Mucosa of gallbladder (tissue), 1 donor: ENCODE results near the gene ATG13. TPM values are rescaled to one million over a fixed set of nuclear protein-coding genes. Genes with fewer than 3 reads are reported as not detected.
"Not testable (repeated sequence)": the region's sequence is repeated elsewhere in the genome, so short reads cannot be mapped to it uniquely, and the experiment has no call there.

ENCODE experiments used
- DNase-seq: peaks from one replicate; pipeline ENCODE4 v3.0.0-alpha.2; 2020; ENCODE audit warnings: low spot score
- total RNA-seq: library from RNA; stranded (reverse); gene quantifications from one replicate; pipeline ENCODE4 v1.2.1, GENCODE V29; 2021
- donor health status: DM: no; HTN: no; CAD: no.

The ATG13 gene
- total RNA-seq, 1 donor from 2014 or later: 91.0 TPM

DNA sequence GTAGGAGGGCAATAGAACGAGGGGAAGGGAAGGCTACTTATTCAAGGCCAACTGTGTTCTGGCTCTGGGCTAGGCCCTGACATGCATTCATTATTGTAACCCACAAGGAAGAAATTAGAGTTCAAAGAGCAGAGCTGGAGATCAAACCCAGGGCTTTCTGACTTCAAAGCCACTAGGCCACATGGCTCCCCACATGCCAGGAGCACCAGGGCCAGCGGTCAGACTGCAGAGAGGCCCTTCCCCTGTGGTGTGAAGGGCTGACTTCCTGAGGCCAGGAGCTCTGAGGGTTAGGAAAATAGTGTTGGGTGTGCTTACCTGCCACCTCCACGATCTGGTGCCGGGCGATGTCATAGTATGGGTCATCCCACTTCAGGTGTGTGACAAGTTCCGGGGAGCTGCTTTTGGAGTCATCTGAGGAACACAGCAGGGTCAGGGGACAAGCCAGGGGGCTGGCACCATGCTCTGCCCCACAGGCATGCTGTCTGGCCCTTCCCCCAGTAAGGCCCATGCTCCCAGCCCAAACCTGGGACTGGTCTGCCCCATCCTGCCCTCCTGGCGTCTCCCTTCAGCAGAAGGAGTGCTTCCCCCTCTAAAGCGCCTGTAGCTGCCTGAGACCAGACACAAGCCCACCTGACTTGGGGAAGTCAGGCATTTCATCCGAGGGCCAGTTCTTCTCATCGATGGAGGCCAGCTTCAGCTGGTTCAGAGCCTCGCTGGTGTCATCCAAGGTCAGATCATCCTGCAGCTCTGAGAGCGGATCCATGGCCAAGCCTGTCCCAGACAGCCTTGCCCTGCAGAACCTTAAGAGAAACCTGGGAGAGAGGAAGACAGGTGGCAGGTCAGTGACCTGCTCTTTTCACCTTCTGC is 78.2 kb downstream of the ATG13 start:
- no peak for DNase-seq

DNA sequence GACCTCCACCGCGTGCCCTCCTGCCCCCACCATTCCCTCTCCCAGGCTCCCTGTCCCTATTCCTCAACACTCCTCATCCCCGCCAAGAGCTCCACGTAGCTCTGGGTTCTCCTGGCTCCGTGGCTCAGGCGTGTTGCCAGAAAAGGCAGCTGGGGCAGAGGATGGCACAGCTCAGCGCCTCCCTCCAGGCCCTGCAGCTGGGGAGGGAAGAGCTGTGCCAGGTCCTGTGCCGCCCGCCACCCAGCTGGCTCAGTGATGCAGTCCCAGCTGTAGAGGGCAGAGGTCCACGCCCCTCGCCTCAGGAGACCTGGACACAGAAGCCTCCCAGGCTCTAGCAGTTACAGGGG is 78.8 kb downstream of the ATG13 start:
- DNase-seq: peak; percentile 40

DNA sequence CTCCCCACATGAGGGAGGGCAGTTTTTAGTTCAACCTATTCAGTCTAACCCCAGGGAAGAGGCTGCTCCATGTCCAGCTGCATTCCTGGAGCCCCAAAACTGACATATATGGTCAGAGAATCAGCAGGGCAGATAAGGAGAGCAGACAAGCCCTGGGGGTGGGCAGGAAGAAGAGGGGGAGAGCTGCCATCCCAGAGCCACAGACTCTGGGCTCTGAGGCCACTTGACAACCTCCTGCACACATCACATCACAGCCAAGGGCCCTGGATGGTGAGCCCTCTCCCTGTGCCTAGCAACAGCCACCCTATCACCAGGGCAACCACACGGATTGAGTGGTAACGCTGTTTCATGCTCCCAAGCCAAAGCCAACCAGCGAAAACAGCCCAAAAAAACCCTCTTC is 80.0 kb downstream of the ATG13 start:
- no peak for DNase-seq

DNA sequence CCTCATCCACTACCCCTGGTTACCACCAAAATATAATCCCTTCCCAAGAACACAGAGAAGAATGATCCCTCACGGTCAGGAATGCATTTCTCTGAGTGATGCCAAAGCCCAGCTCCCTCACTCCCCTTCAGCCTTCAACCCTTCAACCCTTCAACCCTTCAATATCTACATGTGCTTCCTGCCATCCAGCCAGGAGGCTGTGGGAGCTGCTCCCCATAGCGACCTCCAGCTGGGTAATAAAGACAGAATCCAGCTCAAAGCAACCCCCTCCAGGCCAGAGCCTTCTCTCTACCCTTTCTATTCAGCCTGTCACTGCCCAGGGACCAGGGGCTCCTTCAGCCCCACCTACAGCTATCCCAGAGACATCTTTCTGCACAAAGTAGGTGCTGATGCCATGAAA is 80.4 kb downstream of the ATG13 start:
- DNase-seq: no peak

DNA sequence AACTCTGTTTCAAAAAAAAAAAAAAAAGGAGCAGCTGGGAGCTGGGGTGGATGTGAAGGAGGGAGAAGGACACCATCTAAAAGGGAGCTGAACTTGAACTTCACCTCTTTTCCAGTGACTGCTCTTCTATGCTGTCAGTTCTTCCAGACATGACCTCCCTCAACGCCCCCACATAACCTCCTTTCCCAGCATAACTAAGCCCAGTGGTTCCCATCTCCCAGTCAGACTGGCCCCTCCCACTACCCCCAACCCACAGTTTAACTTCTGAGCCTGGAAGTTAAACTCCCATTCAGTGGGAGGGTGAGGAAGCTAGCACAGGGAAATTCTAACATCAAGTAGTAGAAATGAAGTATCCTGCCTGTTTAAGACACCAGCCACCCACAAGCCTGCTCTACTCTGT is 81.2 kb downstream of the ATG13 start:
- DNase-seq: no peak

DNA sequence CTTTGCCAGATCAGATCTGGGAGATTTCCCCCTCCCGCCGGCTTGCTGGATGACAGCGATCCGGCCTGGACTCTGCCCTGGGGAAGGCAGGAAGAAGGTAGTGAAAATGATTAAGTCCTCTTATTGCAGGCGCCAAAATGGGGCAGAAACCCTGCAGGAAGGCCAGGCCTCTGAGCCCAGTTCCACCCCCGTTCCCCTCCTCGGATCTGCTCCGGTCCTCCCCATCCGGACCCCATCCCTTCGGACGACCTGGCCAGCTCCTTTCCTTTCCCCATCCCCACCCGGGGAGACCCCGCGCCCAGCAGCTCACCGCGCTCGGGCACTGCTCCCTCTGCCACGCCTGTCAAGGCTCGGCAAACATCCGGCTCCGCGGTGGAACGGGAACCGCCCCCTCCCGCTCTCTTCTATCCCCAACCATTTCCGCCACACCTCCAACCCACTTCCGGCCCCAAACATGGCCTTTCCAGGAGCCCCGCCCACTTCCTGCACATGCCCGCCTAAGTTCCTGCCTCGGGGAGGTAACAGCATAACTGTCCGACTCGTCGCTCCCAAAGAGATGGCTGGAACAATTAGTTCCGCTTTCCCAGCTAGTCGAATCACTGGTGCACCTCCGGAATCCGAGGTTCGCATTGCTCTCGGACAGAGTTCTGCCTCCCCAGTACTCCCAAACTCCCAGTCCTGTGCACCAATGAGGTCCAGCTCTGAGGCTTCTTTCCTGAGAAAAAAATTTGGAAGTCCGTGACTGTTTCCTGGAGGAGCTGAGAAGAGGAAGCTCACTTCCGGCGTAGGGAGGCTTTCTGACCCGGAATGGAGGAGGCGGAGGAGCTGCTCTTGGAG is 83.1 kb downstream of the ATG13 start, which contains the start of the genes ARHGAP1 and ZNF408:
Gene ARHGAP1, minus strand, starts transcription at position 379 of the 837 bp plus-strand sequence. CDS start 4,512 bp downstream, outside the sequence.
Gene ZNF408, plus strand, starts transcription at position 791 of the 837 bp plus-strand sequence. Its CDS starts 17 bp downstream, at position 808.
- DNase-seq: peak; percentile 99

DNA sequence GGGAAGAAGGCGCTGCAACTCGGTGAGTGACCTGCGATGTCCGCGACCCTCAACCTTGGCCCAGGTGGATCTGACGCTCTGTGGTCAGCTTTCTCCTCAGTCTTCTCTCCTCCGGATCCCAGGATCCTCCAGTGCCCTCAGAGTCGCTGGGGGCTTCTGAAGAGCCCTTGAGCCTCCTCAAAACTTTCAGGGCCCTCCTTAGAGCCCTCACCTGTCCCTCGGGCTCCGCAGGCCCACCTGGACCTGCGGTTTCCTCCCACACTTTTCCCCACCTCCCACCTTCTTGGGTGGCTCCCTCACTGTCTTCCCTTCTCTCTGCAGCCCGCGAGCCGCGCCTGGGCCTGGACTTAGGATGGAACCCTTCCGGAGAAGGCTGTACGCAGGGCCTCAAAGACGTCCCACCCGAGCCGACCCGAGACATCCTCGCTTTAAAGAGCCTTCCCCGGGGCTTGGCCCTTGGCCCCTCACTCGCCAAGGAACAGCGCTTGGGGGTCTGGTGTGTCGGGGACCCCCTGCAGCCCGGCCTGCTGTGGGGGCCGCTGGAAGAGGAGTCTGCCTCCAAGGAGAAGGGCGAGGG is 83.8 kb downstream of the ATG13 start:
- no peak for DNase-seq

DNA sequence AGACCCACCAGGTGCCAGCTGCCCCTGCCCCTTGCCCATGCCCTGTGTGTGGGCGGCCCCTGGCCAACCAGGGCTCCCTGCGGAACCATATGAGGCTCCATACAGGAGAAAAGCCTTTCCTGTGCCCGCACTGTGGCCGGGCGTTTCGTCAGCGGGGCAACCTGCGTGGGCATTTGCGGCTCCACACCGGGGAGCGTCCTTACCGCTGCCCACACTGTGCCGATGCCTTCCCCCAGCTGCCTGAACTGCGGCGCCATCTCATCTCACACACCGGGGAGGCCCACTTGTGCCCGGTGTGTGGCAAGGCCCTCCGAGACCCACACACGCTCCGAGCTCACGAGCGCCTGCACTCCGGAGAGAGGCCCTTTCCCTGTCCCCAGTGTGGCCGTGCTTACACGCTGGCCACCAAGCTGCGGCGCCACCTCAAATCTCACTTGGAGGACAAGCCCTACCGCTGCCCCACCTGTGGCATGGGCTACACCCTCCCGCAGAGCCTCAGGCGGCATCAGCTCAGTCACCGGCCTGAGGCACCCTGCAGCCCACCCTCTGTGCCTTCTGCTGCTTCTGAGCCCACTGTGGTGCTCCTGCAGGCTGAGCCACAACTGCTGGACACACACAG is 87.8 kb downstream of the ATG13 start:
- no peak for DNase-seq

DNA sequence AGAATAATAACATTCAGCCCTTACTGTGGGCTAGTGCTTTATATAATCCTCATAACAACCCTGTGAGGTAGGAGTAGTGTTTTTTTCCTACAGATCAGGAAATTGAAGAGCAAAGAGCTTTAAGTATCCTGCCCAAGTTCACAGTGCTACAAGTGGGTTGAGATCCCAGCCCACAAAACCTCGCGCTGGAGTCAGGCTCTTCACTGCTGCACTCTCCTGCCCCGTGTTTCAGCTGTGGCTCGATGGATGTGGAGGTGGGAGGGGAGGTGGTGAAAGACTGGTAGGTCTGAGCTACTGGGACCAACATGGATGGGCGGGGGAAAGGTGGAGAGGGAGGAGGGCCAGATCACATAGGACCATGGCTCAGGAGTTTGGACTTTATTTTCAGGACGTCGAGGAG is 89.5 kb downstream of the ATG13 start:
- no peak for DNase-seq

DNA sequence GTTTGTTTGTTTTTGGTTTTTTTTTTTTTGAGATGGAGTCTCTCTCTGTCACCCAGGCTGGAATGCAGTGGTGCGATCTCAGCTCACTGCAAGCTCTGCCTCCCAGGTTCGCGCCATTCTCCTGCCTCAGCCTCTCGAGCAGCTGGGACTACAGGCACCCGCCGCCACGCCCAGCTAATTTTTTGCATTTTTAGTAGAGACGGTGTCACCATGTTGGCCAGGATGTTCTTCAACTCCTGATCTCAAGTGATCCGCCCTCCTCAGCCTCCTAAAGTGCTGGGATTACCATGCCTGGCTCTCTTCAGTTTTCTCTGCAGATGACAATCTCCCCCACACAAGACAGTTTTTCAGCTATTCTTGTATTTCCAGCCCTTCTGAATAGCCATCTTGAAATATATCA is 92.0 kb downstream of the ATG13 start:
- not testable (repeated sequence) for DNase-seq

DNA sequence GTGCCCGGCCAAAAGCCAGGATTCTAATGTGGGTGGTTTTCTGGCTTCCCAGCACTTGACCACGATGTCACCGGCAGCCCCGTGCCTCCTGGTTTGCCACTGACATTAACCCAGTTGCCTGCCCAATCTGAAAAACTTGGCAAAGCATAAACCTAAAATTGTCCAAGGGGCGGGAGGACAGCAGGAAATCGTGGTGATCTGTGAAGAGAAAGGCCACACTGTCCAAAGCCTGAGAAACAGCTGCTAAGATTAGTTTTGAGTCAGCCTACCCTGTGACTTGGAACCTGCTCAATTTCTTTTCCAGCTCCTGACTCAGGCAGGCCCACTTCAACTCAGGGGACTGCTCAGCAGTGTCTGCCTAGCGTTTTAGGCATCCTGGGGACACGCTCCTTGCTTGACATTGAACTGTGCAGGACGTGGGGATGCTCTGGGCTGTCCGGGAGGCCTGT is 93.5 kb downstream of the ATG13 start:
- peak; percentile 58 for DNase-seq

DNA sequence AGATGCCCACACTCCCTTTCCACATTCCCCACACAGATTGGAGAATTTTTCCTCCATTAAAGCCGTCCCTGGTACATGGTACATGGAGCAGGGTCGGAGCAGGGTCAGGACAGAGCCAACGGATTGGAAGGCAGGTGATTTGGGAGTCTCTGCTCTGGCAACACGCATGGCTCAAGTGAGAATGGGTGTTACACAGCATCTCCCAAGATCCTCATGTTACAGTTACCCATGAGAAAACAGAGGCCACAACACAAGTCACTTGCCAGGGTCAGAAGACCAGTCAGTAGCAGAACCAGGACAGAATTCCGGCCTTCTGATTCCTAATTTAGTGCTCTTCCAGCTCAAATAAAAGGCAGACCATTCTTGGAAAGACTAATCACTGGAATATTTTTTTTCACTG is 94.0 kb downstream of the ATG13 start:
- DNase-seq: no peak

DNA sequence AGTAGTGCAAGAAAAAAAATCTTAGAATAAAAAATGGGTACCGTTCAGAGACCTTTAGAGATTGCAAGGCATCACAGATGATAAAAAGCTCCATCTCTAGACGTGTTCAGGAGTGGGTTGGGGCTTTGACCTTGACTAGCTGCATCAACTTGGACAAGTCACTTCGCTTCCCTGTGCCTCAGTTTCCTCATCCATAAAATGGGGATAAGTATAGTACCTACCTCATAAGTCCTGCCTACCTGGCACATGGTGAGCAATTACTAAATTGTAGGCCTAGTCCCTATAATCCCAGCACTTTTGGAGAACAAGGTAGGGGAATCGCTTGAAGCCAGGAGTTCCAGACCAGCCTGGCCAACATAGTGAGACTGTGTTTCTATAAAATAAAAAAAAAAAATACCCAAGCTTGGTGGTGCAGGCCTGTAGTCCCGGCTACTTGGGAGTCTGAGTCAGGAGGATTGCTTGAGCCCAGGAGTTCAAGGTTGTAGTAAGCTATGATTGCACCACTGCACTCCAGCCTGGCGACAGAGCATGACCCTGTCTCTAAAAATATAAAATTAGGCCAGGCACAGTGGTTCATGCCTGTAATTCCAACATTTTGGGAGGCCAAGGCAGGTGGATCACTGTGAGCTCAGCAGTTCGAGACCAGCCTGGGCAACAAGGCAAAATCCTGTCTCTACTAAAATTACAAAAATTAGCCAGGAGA is 95.7 kb downstream of the ATG13 start:
- DNase-seq: no peak

DNA sequence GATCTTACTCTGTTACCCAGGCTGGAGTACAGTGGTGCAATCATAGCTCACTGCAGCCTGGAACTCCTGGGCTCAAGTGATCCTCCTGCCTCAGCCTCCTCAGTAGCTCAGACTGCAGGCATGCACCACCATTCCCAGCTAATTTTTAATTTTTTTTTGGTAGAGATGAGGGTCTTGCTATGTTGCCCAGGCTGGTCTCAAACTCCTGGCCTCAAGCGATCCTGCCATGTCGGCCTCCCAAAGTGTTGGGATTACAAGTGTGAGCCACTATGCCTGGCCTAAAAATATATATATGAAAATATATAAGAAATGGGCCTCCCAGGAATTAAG is 100.4 kb downstream of the ATG13 start:
- not testable (repeated sequence) for DNase-seq

DNA sequence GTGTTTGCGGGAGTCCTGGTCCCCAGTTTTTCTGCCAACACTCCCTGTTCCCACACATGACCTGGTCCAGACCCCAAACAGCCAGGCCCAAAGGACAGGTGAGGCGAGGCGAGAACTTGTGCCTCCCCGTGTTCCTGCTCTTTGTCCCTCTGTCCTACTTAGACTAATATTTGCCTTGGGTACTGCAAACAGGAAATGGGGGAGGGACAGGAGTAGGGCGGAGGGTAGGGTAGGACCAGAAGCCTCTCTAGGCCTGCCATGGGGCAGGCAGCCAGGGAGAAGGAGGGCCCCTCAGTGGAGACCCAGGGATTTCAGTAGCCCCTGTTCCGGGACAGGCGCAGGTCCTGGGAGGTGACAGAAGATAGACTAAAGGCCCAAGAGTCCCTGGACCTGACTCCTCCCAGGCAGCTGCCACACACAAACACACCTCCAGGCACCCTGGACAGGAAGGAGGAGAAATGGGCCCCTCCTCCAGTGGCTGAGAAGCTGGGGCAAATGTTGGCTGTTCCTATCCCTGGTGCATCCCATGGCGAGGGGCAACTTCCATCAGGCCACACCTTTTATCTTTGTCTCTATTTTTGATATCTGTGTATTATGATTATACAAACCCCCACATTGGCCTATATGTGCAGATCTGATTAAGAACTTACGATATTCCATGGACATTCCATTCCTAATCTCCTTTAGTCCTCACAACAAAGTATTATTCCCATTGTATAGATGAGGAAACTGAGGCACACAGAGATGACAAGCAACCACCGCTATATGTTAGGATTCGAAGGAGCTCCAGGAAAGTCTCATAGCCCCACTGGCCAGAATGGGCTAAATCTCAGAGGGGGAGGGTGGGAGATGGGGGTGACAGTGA is 101.0 kb downstream of the ATG13 start:
- peak; percentile 36 for DNase-seq

DNA sequence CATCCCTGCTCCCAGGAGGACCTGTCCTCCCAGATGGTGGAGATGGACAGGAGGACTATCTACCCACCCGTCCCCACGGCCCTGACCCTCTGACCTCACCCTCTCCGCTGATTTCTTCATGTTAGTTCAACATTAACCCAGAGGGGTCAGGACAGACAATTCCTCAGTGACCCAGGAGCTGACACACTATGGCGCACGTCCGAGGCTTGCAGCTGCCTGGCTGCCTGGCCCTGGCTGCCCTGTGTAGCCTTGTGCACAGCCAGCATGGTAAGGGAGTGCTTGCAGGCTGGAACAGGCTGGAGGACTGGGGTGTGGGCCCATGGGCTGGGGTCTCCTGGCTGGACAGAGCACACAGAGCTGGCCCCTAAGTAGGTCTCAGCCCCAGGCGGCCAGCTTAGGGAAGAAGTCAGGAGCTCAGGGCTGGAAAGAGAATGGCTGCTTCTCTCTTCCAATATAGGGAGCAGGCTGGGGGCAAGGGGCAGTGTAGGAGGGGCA is 101.7 kb downstream of the ATG13 start, which contains the start of gene F2:
Gene F2, plus strand, starts transcription at position 166 of the 495 bp plus-strand sequence. Its CDS starts 23 bp downstream, at position 189.
- peak; percentile 53 for DNase-seq

DNA sequence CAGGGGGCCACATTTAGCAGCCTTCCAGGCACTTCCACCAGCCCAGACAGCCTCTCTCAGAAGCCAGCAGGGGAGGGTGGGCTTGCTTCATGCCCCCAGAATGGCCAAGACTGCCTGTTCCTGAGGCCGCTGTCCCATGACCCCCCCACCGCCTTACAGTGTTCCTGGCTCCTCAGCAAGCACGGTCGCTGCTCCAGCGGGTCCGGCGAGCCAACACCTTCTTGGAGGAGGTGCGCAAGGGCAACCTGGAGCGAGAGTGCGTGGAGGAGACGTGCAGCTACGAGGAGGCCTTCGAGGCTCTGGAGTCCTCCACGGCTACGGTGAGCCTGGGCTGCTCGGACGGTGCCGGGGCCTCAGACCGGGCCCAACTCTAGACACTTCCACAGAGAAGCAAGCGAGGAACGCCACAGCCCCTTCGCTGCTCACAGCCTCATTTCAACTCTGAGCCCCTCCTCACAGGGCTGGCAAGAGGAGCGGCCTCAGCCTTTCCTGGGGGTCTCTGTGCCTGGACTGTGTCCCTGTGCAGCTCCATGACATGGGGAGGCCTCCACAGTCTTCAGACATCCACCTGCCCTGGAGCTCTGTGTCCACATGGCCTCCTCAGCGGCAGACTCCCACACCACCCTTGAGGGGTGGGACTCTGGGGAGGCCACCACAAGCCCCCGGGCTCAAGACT is 102.3 kb downstream of the ATG13 start:
- no peak for DNase-seq

DNA sequence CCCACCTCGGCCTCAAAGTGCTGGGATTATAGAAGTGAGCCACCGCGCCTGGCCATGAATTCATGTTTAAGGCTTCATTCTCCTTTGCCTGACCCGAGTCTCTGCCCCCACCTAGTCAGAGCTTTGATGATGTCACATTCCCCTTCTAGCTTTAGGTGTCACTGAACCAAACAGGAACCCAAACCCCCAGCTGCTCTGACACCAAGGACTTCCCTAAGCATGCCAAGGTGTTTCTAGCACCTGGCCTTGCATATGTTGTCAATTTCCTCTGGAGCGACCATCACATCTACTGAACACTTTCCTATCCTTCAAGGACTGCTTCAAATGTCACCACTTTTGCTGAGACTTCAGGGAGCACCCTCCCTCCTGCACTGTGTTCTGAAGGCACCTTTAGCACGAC is 103.9 kb downstream of the ATG13 start:
- DNase-seq: no peak

DNA sequence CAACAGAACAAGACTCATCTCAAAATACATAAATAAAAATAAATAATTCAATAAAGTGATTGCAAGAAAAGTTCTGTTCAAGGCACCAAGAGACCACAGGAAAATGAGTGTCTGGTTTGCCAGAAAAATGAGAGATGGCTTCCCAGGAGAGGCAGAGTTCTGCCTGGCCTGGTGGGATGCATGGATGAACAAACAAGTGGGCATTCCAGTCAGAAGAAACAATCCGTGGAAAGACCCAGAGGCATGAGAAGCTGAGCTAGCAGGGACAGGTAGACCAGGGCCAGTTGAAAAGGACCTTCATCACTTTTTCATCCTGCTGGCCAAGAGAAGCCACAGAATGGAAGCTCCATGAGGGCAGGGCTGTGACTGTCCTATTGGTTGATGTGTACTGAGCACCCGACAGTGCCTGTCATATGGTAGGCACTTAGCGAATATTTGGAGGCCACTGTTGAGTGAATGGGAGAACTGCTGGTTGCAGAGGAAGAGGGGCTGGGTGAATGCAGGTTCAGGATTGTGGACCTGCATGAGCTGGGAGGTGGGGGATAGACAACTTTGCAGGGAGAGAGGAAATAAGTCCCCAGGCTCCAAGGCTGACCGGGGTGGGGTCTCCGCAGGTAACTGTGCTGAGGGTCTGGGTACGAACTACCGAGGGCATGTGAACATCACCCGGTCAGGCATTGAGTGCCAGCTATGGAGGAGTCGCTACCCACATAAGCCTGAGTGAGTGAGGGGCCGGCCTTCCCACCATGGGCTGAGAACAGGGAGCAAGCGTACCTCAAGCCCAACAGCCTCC is 105.4 kb downstream of the ATG13 start:
- no peak for DNase-seq
